Liver (tissue), 9 donors: ENCODE data around the gene SLIT1. TPM values are rescaled to one million over a fixed set of nuclear protein-coding genes. Genes with fewer than 3 reads are reported as not detected.

Source experiments
- DNase-seq: peaks from one replicate; pipeline ENCODE4 v3.0.0-alpha.2; 2017; ENCODE audit warnings: low spot score
- H3K27ac ChIP-seq, 2 donors: one replicate each; pipeline ENCODE4 v1.7.0; 2013; ENCODE audit warnings: inconsistent platforms in 2 of 2, low read length in 2 of 2, control low read depth in 1 of 2, low read depth in 1 of 2, mild to moderate bottlenecking in 1 of 2
- H3K27me3 ChIP-seq, 4 donors: one replicate each; pipeline versions ENCODE4 v1.6.1 to v1.7.0; 2013; ENCODE audit warnings: low read length in 3 of 4, inconsistent platforms in 1 of 4, mild to moderate bottlenecking in 1 of 4, moderate library complexity in 1 of 4; ENCODE audit not compliant: control insufficient read depth in 4 of 4, insufficient read depth in 4 of 4
- H3K36me3 ChIP-seq, 4 donors: one replicate each; pipeline versions ENCODE4 v1.6.1 to v1.7.0; 2013; ENCODE audit warnings: low read length in 3 of 4, mild to moderate bottlenecking in 3 of 4, low read depth in 1 of 4, moderate library complexity in 1 of 4; ENCODE audit not compliant: control insufficient read depth in 4 of 4, insufficient read depth in 3 of 4
- H3K4me1 ChIP-seq, 4 donors: one replicate each; pipeline versions ENCODE4 v1.6.1 to v1.7.0; 2013; ENCODE audit warnings: low read length in 3 of 4, mild to moderate bottlenecking in 3 of 4, moderate library complexity in 1 of 4; ENCODE audit not compliant: control insufficient read depth in 4 of 4, insufficient read depth in 4 of 4
- H3K4me3 ChIP-seq, 3 donors: one replicate each; pipeline versions ENCODE4 v1.6.1 to v1.7.0; 2013; ENCODE audit warnings: low read length in 3 of 3, control low read depth in 1 of 3, low read depth in 1 of 3, mild to moderate bottlenecking in 1 of 3
- H3K9ac ChIP-seq, 2 donors: one replicate each; pipeline ENCODE4 v1.7.0; 2013; ENCODE audit warnings: low read length in 2 of 2, mild to moderate bottlenecking in 2 of 2, moderate library complexity in 2 of 2, control low read depth in 1 of 2, low read depth in 1 of 2
- H3K9me3 ChIP-seq, 4 donors: one replicate each; pipeline versions ENCODE4 v1.6.1 to v1.7.0; 2013; ENCODE audit warnings: low read length in 3 of 4; ENCODE audit not compliant: control insufficient read depth in 4 of 4
- CTCF ChIP-seq: fragments of 150-350 bp; IDR thresholded peaks from 2 replicates; pipeline ENCODE4 v1.5.1; 2017; ENCODE audit warnings: improper control_type of control experiment, low read depth, low read length; ENCODE audit not compliant: missing input control
- EGR1 ChIP-seq, 2 donors: IDR thresholded peaks; 2 replicates each; pipeline ENCODE4 v1.6.1; 2016 to 2018; ENCODE audit warnings: antibody characterized with exemption in 2 of 2, low read depth in 2 of 2
- FOXA1 ChIP-seq: IDR thresholded peaks from 2 replicates; pipeline ENCODE4 v1.6.1; 2016; ENCODE audit warnings: antibody characterized with exemption
- FOXA2 ChIP-seq: IDR thresholded peaks from 2 replicates; pipeline ENCODE4 v1.6.1; 2016; ENCODE audit warnings: antibody characterized with exemption
- GABPA ChIP-seq, 2 donors: IDR thresholded peaks in 1 of 2; conservative IDR thresholded peaks in 1 of 2; 2 replicates each; pipeline ENCODE4 v1.6.1; 2016; ENCODE audit warnings: antibody characterized with exemption in 2 of 2, mild to moderate bottlenecking in 1 of 2, moderate library complexity in 1 of 2
- HNF4A ChIP-seq, 2 donors: conservative IDR thresholded peaks; 2 replicates each; pipeline ENCODE4 v1.6.1; 2016; ENCODE audit warnings: antibody characterized with exemption in 2 of 2, mild to moderate bottlenecking in 2 of 2
- HNF4G ChIP-seq: IDR thresholded peaks from 2 replicates; pipeline ENCODE4 v1.6.1; 2016; ENCODE audit warnings: antibody characterized with exemption
- JUND ChIP-seq, 2 donors: IDR thresholded peaks; 2 replicates each; pipeline ENCODE4 v1.6.1; 2016; ENCODE audit warnings: antibody characterized with exemption in 2 of 2
- NR2F2 ChIP-seq: IDR thresholded peaks from 2 replicates; pipeline ENCODE4 v1.6.1; 2016; ENCODE audit warnings: antibody characterized with exemption
- RAD21 ChIP-seq, 2 donors: IDR thresholded peaks; 2 replicates each; pipeline ENCODE4 v1.6.1; 2016; ENCODE audit warnings: antibody characterized with exemption in 2 of 2, mild to moderate bottlenecking in 2 of 2
- RXRA ChIP-seq, 2 donors: IDR thresholded peaks; 2 replicates each; pipeline ENCODE4 v1.6.1; 2017 to 2018; ENCODE audit warnings: antibody characterized with exemption in 2 of 2, mild to moderate bottlenecking in 1 of 2
- SP1 ChIP-seq: IDR thresholded peaks from 2 replicates; pipeline ENCODE4 v1.6.1; 2018; ENCODE audit warnings: antibody characterized with exemption, mild to moderate bottlenecking
- TAF1 ChIP-seq: conservative IDR thresholded peaks from 2 replicates; pipeline ENCODE4 v1.6.1; 2016; ENCODE audit warnings: antibody characterized with exemption, mild to moderate bottlenecking
- YY1 ChIP-seq: IDR thresholded peaks from 2 replicates; pipeline ENCODE4 v1.6.1; 2016; ENCODE audit warnings: antibody characterized with exemption, mild to moderate bottlenecking
- WGBS: extraction: QIAGEN DNeasy Blood & Tissue Kit; methylation state at CpG from one replicate; pipeline ENCODE4 v1.1.7; 2013; 5-methylcytosine and 5-hydroxymethylcytosine counted together
- polyA plus RNA-seq, 2 donors: library from polyadenylated mRNA; stranded (reverse) in 1 of 2; unstranded in 1 of 2; fragments of 200-250 nt in 1 of 2; fragments of >200 nt in 1 of 2; fragmentation: Nextera tagmentation in 1 of 2; extraction: Ambion mirVana in 1 of 2; gene quantifications; one replicate each; pipeline versions ENCODE4 v1.2.1 to v1.2.3, GENCODE V29; 2013 to 2015
- total RNA-seq, 2 donors: library from RNA; depleted of rRNA; stranded (reverse); fragments of >200 nt; gene quantifications; one replicate each; pipeline ENCODE4 v1.2.3, GENCODE V29; 2014
- TF ChIP-seq, protein P1 (sequence below): IDR thresholded peaks from 2 replicates; pipeline ENCODE4 v1.6.1; 2016; ENCODE audit warnings: antibody characterized with exemption, mild to moderate bottlenecking
- TF ChIP-seq, protein P2 (sequence below): IDR thresholded peaks from 2 replicates; pipeline ENCODE4 v1.6.1; 2016; ENCODE audit warnings: antibody characterized with exemption
- donor health status: healthy.
- donor health status: healthy.
- donor health status: healthy.
- donor health status: healthy.
- donor health status: healthy.

The SLIT1 gene
- total and polyA plus RNA-seq, 4 donors: under 0.01 to 0.14 (median 0.06) TPM

- no peak for TF ChIP-seq EGR1 (IDR thresholded peaks at IDR 0.05; ENCODE audit: low read depth in 2 of 2)
- TF ChIP-seq CTCF: no peak
- TF ChIP-seq YY1: no peak
- TF ChIP-seq TAF1: no peak
- TF ChIP-seq HNF4A (conservative IDR thresholded peaks at IDR 0.05): no peak
Measured at GRCh38 chr10:97040248-97040584, 145.5 kb downstream of the SLIT1 start (continued).

GRCh38 chr10:97039538-97040247 is 146.1 kb downstream of the SLIT1 start:
- no peaks in the 10 kb centered on the region for H3K9me3 ChIP-seq
- H3K4me1 ChIP-seq: peaks cover 0 to 10% (median 8%) of the 10 kb centered on the region in 4 donors
- TF ChIP-seq FOXA1 (no peak), JUND (IDR thresholded peaks at IDR 0.05) (no peak), HNF4A (conservative IDR thresholded peaks at IDR 0.05) (no peak), YY1 (no peak), NR2F2 (no peak)
- TF ChIP-seq, protein P1, sequence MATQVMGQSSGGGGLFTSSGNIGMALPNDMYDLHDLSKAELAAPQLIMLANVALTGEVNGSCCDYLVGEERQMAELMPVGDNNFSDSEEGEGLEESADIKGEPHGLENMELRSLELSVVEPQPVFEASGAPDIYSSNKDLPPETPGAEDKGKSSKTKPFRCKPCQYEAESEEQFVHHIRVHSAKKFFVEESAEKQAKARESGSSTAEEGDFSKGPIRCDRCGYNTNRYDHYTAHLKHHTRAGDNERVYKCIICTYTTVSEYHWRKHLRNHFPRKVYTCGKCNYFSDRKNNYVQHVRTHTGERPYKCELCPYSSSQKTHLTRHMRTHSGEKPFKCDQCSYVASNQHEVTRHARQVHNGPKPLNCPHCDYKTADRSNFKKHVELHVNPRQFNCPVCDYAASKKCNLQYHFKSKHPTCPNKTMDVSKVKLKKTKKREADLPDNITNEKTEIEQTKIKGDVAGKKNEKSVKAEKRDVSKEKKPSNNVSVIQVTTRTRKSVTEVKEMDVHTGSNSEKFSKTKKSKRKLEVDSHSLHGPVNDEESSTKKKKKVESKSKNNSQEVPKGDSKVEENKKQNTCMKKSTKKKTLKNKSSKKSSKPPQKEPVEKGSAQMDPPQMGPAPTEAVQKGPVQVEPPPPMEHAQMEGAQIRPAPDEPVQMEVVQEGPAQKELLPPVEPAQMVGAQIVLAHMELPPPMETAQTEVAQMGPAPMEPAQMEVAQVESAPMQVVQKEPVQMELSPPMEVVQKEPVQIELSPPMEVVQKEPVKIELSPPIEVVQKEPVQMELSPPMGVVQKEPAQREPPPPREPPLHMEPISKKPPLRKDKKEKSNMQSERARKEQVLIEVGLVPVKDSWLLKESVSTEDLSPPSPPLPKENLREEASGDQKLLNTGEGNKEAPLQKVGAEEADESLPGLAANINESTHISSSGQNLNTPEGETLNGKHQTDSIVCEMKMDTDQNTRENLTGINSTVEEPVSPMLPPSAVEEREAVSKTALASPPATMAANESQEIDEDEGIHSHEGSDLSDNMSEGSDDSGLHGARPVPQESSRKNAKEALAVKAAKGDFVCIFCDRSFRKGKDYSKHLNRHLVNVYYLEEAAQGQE: no peak
- DNase-seq: no peak
- no peaks in the 10 kb centered on the region for H3K27me3 ChIP-seq
- H3K27ac ChIP-seq: no peak overlapping the region
- H3K4me3 ChIP-seq: no peak overlapping the region
- H3K36me3 ChIP-seq: no peaks in the 10 kb centered on the region
- H3K9ac ChIP-seq: no peak overlapping the region
- 87% methylated on average over 16 of the region's 16 CpGs for WGBS

GRCh38 chr10:97038688-97039087 is 147.1 kb downstream of the SLIT1 start:
- no peaks in the 10 kb centered on the region for H3K9me3 ChIP-seq
- no peak for DNase-seq
- WGBS: 89% methylated on average over 7 of the region's 7 CpGs
- no peak overlapping the region for H3K9ac ChIP-seq
- H3K27ac ChIP-seq: no peak overlapping the region
- H3K27me3 ChIP-seq: no peaks in the 10 kb centered on the region
- H3K4me1 ChIP-seq: peaks cover 0 to 10% (median 8%) of the 10 kb centered on the region in 4 donors
- no peak overlapping the region for H3K4me3 ChIP-seq
- no peaks in the 10 kb centered on the region for H3K36me3 ChIP-seq
- TF ChIP-seq FOXA2 (no peak), SP1 (no peak), TAF1 (no peak), HNF4A (conservative IDR thresholded peaks at IDR 0.05) (no peak), GABPA (IDR thresholded peaks at IDR 0.05 in 1 of 2, conservative IDR thresholded peaks at IDR 0.05 in 1 of 2) (no peak), RXRA (IDR thresholded peaks at IDR 0.05) (no peak), CTCF (no peak), RAD21 (IDR thresholded peaks at IDR 0.05) (no peak), HNF4G (no peak), FOXA1 (no peak), YY1 (no peak)
- TF ChIP-seq, protein P2, sequence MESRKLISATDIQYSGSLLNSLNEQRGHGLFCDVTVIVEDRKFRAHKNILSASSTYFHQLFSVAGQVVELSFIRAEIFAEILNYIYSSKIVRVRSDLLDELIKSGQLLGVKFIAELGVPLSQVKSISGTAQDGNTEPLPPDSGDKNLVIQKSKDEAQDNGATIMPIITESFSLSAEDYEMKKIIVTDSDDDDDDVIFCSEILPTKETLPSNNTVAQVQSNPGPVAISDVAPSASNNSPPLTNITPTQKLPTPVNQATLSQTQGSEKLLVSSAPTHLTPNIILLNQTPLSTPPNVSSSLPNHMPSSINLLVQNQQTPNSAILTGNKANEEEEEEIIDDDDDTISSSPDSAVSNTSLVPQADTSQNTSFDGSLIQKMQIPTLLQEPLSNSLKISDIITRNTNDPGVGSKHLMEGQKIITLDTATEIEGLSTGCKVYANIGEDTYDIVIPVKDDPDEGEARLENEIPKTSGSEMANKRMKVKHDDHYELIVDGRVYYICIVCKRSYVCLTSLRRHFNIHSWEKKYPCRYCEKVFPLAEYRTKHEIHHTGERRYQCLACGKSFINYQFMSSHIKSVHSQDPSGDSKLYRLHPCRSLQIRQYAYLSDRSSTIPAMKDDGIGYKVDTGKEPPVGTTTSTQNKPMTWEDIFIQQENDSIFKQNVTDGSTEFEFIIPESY: no peak
- TF ChIP-seq, protein P1: no peak
